ENCODE data around the gene ZNF146.
A peak's percentile ranks its signal among the peaks of the same experiment; 100 is the strongest.

Gene ZNF146

GRCh38 chr19:36236304-36236945 is 21.5 kb downstream of the ZNF146 start:
- TF ChIP-seq CTCF (IDR thresholded peaks at IDR 0.05; ENCODE audit: low read depth, low read length, missing control alignments) = no peak
- in situ Hi-C loops (cut with HindIII; ENCODE audit: low sequenced_read_pairs) = no loop called here
- no peak overlapping the region for H3K4me3 ChIP-seq (ENCODE audit: low read depth, low read length)
- DNase-seq (ENCODE audit: low read depth) = no peak

GRCh38 chr19:36236946-36237310 is 22.0 kb downstream of the ZNF146 start:
- in situ Hi-C loops (cut with HindIII; ENCODE audit: low sequenced_read_pairs) = no loop called here
- no peak overlapping the region for H3K4me3 ChIP-seq (ENCODE audit: low read depth, low read length)
- TF ChIP-seq CTCF (IDR thresholded peaks at IDR 0.05; ENCODE audit: low read depth, low read length, missing control alignments) = no peak
- DNase-seq (ENCODE audit: low read depth) = no peak

- DNase-seq (ENCODE audit: low read depth) = no peak
- no peak overlapping the region for H3K4me3 ChIP-seq (ENCODE audit: low read depth, low read length)
- TF ChIP-seq CTCF (IDR thresholded peaks at IDR 0.05; ENCODE audit: low read depth, low read length, missing control alignments) = no peak
- in situ Hi-C loops (cut with HindIII; ENCODE audit: low sequenced_read_pairs) = no loop called here
These were observed 29.2 kb downstream of the ZNF146 start for GRCh38 chr19:36244066-36244465.

- peak; percentile 13 for TF ChIP-seq CTCF (IDR thresholded peaks at IDR 0.05; ENCODE audit: low read depth, low read length, missing control alignments)
- no peak for DNase-seq (ENCODE audit: low read depth)
- H3K4me3 ChIP-seq (ENCODE audit: low read depth, low read length) = peak overlapping the region; percentile 41
- in situ Hi-C loops (cut with HindIII; ENCODE audit: low sequenced_read_pairs) = no loop called here
These were observed 30.5 kb downstream of the ZNF146 start for GRCh38 chr19:36245210-36246005.

- in situ Hi-C loops (cut with HindIII; ENCODE audit: low sequenced_read_pairs) = no loop called here
- DNase-seq (ENCODE audit: low read depth) = no peak
- H3K4me3 ChIP-seq (ENCODE audit: low read depth, low read length) = peak overlapping the region; percentile 41
- no peak for TF ChIP-seq CTCF (IDR thresholded peaks at IDR 0.05; ENCODE audit: low read depth, low read length, missing control alignments)
These were observed 31.1 kb downstream of the ZNF146 start for GRCh38 chr19:36246006-36246481.

- no peak overlapping the region for H3K4me3 ChIP-seq (ENCODE audit: low read depth, low read length)
- TF ChIP-seq CTCF (IDR thresholded peaks at IDR 0.05; ENCODE audit: low read depth, low read length, missing control alignments) = no peak
- in situ Hi-C loops (cut with HindIII; ENCODE audit: low sequenced_read_pairs) = no loop called here
- DNase-seq (ENCODE audit: low read depth) = no peak
These were observed 37.1 kb downstream of the ZNF146 start for GRCh38 chr19:36252047-36252446.

Data from astrocyte of the cerebellum (primary cell).